Left hindlimb (tissue), 1 donor: ENCODE results near the gene OOSP3.
"Not testable (repeated sequence)": the region's sequence is repeated elsewhere in the genome, so short reads cannot be mapped to it uniquely, and the experiment has no call there.

ENCODE experiments used
- DNase-seq: peaks from one replicate; pipeline ENCODE4 v3.0.0-alpha.2; 2018

OOSP3 gene

GRCh38 chr11:59877784-59878183 lies 798 bp upstream of the OOSP3 start:
- DNase-seq, result no peak

- DNase-seq, result no peak
These were observed 985 bp downstream of the OOSP3 start for GRCh38 chr11:59879567-59879966.

DNA sequence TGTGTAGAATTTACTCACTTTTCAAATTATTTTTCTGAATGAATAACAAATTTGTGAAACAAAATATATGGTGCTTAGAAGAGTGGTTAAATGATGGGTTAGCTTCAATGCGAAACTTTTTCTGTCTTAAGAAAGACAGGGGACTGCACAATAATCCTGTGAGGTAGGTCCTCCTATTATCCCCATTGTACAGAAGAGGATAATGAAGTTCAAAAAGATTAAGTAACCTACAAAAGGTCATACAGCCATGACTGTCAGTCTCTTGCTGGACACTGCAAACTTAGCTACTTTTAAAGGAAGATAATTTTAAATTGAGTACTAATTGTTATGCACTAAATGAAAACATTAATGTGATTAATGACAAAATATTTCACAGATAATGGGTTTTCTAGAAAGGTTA lies 5.0 kb downstream of the OOSP3 start:
- DNase-seq, result no peak

- not testable (repeated sequence) for DNase-seq
These were observed 8.6 kb downstream of the OOSP3 start for GRCh38 chr11:59887156-59887555.

DNA sequence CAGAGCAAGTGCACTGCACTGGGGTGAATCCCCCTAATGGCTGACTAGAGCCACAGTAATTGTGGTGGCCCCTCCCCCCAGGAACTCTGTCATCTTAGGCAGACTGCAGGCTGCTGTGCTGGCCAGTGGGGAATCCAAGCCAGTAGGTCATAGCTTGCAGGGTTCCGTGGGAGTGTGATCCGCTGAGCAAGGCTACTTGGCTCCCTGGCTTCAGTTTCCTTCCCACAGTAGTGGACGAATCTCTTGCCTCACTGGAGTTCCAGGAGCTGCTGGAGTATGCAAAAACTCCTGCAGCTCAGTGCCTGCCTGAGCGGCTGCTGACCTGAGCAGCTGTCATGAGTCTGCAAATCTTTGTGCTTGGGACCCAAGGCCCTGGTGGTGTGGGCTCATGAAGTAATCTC lies 13.2 kb downstream of the OOSP3 start:
- DNase-seq, result no peak

- no peak for DNase-seq
These were observed 16.0 kb downstream of the OOSP3 start for GRCh38 chr11:59894616-59895015.

DNA sequence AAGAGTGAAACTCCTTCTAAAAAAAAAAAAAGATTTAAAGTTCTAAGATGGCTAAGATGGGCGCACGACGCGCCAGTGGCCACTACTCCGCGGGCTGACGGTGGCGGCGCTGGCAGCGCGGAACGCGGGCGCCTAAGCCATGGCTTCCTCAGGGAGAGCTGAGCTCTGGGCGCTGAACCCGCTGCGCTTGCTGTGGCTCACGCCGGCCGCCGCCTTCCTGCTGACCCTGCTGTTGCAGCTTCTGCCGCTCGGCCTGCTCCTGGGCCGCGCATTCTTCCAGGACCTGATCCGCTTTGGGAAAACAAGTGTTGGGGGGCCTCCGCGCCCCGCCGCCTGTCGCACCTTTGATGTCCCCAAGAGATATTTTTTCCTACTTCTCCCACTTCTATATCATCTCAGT lies 19.5 kb downstream of the OOSP3 start:
- no peak for DNase-seq

DNA sequence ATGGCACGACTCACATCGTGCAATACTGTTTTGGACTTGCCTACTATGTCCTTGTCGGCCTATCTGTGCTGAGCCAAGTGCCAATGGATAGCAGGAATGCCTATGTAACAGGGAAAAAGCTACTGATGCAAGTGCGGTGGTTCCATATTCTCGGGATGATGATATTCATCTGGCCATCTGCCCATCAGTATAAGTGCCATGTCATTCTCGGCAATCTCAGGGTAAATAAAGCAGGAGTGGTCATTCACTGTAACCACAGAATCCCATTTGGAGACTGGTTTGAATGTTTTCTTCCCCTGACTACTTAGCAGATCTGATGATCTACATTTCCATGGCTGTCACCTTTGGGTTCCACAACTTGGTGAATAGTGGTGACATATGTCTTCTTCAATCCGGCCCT lies 20.1 kb downstream of the OOSP3 start:
- no peak for DNase-seq

- DNase-seq, result no peak
These were observed 20.9 kb downstream of the OOSP3 start for GRCh38 chr11:59899532-59899931.

DNA sequence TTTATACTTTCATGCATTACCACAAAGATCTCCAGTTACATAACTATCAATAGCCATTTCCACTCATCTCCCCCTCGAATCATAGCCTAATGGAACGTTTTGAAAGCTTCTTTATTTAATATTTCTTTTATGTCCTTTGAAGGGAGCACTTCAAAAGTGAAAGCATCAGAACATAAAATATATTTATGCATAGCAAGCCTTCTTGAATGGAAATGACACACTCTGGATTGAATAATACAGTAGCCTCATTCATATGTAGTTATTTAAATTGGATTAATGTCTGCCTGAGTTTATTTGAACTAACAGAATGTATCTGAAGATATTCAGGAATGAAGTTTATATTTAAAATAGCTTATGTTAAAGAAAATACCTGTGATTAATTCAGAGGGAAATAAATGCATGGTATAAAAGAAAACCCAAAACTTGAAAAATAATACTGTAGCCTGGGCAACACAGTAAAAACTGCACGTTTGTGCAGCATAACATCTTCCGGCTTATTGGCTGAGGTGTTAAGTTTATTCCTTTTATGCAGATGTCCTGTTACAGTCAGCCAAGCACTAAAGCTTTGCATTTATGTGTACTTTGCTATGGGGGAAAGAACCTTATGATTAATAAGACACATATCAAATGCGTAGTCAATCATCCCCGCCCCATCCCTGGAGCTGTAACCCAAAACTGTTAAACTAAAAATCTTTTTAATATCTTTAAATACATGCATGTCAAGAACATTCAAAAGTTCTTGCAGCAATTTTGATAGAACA lies 22.0 kb downstream of the OOSP3 start:
- no peak for DNase-seq

DNA sequence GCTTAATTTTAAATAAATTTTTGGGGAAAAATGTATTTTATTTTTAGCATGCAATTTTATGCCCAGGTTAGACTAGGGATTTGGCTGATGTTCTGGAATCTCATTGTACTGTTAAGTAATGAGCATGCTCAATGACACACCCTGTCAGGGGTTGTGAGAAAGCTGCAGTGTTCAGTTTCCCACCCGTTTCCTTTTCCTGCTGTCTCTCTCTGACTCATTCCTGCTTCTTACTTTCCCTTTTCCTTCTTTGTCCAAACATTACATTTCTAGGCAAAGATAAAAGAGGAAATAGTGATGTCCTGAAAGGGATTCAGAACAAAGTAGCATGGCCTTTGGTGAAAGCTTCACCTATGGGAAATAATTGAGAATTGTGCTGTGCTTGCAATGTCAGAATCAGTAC lies 22.7 kb downstream of the OOSP3 start:
- no peak for DNase-seq

GRCh38 chr11:59903569-59903968 lies 25.0 kb downstream of the OOSP3 start:
- DNase-seq, result not testable (repeated sequence)

- DNase-seq, result no peak
These were observed 39.9 kb downstream of the OOSP3 start for GRCh38 chr11:59918480-59918879.

- DNase-seq, result no peak
These were observed 40.5 kb downstream of the OOSP3 start for GRCh38 chr11:59918987-59919589.

GRCh38 chr11:59923813-59924212 lies 45.2 kb downstream of the OOSP3 start:
- no peak for DNase-seq

DNA sequence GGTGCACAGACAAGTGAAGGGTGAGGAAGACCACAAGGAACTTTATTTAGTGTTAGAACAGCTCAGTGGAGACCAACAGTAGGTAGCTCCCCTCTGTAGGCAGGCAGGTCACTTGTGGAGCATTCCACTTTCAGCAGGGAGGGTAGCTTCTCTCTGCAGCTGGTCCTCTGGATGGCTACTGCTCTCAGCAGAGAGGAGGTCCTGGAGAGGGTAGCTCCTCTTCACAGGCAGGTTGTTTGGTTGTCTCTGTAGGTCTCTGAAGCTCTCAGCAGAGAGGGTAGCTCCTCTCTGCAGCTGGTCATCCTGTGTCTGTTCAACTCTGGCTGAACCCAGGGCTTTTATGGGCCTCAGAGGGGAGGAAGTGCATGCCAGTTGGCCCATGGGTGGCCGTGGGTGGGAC lies 53.1 kb downstream of the OOSP3 start:
- no peak for DNase-seq

GRCh38 chr11:59938132-59938531 lies 59.5 kb downstream of the OOSP3 start, which contains the start of gene OOSP1:
TSS of gene OOSP1 (plus strand) at chr11:59938432. CDS start at chr11:59938455, 23 bp downstream.
- no peak for DNase-seq

- no peak for DNase-seq
These were observed 60.1 kb downstream of the OOSP3 start for GRCh38 chr11:59938718-59939117.

DNA sequence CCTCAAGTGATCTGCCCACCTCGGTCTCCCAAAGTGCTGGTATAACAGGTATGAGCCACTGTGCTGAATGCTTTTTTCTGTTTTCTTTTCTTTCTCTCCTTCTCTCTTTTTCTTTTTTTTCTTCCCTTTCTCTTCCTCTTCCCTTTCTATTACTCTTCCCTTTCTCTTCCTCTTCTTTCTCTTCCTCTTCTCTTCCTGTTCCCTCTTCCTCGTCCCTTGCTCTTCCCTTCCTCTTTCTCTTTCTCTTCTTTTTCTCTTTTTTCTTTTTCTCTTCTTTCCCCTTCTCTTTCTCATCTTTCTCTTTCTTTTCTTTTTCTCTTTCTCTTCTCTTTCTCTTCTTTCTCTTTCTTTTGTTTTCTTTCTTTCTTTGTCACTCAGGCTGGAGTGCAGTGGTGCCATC lies 60.9 kb downstream of the OOSP3 start:
- no peak for DNase-seq

DNA sequence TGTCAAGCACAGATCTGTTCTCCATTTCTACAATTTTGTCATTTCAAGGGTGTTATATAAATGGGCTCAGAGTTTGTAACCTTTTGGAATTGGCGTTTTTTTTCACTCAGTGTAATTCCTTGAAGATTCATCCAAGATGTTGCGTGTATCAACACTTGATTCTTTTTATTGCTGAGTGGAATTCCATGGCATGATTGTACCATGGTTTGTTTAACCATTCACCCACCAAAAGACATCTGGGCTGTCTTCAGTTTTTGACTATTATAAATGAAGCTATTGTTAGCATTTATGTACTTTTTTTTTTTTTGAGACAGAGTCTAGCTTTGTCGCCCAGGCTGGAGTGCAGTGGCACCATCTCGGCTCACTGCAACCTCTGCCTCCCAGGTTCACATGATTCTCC lies 62.5 kb downstream of the OOSP3 start:
- no peak for DNase-seq

DNA sequence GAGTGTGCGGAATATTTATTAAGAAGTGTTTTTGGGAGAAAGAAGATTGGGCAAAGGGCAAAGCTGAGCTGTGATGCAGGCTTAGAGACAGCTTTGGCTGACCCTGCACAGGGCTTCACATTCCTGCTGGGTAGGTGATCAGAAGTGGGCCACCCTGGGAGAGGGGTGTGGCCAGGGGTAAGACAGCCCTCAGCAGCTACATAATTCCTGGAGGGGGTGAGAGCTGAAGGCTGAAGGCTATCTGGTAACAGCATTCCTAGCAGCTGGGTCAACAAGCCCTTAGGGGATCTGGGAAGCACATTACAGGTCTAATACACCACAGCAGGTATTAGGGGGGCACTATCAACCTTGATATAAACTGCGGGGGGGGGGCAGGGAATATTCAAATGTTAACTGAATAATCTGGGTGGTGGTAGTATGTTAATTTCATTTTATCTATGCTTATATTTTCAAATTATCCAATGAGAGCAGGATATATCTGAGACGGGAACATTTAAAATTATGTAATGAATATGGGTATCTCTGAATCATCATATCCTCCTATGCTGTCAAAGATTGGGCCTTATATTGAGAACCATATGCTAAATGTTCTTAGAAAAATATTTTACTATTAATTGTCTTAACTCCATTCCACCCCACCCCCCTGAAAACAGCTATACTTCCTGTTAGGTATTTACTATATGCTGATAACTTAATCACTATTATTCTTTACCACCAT lies 65.6 kb downstream of the OOSP3 start:
- DNase-seq, result no peak

DNA sequence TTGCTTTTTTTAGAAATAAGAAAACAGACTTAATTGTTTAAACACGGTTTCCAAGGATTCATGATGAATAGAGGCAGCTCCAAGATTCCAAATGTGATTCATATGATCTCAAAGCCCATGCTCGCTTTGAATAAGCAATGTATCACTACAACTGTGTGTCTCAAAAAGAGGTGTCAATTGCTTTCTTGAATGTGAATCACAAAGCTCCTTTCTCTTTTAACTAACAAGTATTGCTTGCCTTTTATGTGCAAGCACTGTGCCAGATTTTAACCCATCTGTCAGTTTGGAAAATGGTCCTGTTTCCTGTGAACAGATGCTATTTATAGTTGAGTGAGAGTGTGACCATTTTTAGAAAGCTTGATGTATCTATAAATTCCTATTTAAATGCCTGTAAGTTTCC lies 66.1 kb downstream of the OOSP3 start:
- DNase-seq, result no peak
